ENCODE measurements around the gene TREML1. TPM values are rescaled to one million over a fixed set of nuclear protein-coding genes. Genes with fewer than 3 reads are reported as not detected.

The TREML1 gene
- total and polyA plus RNA-seq, 2 of the 8 experiments (the other 6 are each of a cell fraction or from before 2014, with no cell fraction given), result 0.08 TPM; not detected in 1

- no peak for TF ChIP-seq POU5F1 (IDR thresholded peaks at IDR 0.05; ENCODE audit: low read depth, low read length)
Observed at GRCh38 chr6:41155132-41155805, 1.1 kb upstream of the TREML1 start (continued).
